Mucosa of stomach (tissue), 1 donor: ENCODE results near the gene RPP14.

ENCODE experiments used
- H3K27me3 ChIP-seq: one replicate; pipeline ENCODE4 v1.7.0; 2013; ENCODE audit warnings: mild to moderate bottlenecking, low read length; ENCODE audit not compliant: control insufficient read depth, insufficient read depth
- H3K36me3 ChIP-seq: one replicate; pipeline ENCODE4 v1.7.0; 2013; ENCODE audit warnings: low read length; ENCODE audit not compliant: control insufficient read depth, insufficient read depth
- H3K4me1 ChIP-seq: one replicate; pipeline ENCODE4 v1.7.0; 2013; ENCODE audit warnings: mild to moderate bottlenecking, low read length; ENCODE audit not compliant: control insufficient read depth, insufficient read depth
- H3K4me3 ChIP-seq: one replicate; pipeline ENCODE4 v1.7.0; 2013; ENCODE audit warnings: low read length
- H3K9ac ChIP-seq: one replicate; pipeline ENCODE4 v1.7.0; 2013; ENCODE audit warnings: mild to moderate bottlenecking, low read length, moderate library complexity
- H3K9me3 ChIP-seq: one replicate; pipeline ENCODE4 v1.7.0; 2013; ENCODE audit warnings: mild to moderate bottlenecking, low read length, moderate library complexity; ENCODE audit not compliant: control insufficient read depth
- donor health status: Pancreatic carcinoma.

The RPP14 gene

GRCh38 chr3:58324391-58325390, 18.6 kb downstream of the RPP14 start:
- H3K4me3 ChIP-seq: no peak overlapping the region
- H3K9ac ChIP-seq: peak overlapping the region; percentile 16

GRCh38 chr3:58325525-58325992, 19.5 kb downstream of the RPP14 start:
- peak overlapping the region; percentile 16 for H3K9ac ChIP-seq
- H3K4me3 ChIP-seq: no peak overlapping the region
- peaks cover 15% of the 10 kb centered on the region for H3K4me1 ChIP-seq
- no peaks in the 10 kb centered on the region for H3K27me3 ChIP-seq
- H3K9me3 ChIP-seq: no peaks in the 10 kb centered on the region
- no peaks in the 10 kb centered on the region for H3K36me3 ChIP-seq

More at GRCh38 chr3:58324391-58325390, 18.6 kb downstream of the RPP14 start:
- Histone ChIP-seq H3K36me3 (no peaks in the 10 kb centered on the region), H3K4me1 (peaks cover 15% of the 10 kb centered on the region), H3K27me3 (no peaks in the 10 kb centered on the region), H3K9me3 (no peaks in the 10 kb centered on the region)

- Histone ChIP-seq H3K27me3 (no peaks in the 10 kb centered on the region), H3K4me1 (peaks cover 15% of the 10 kb centered on the region), H3K4me3 (no peak overlapping the region), H3K9me3 (no peaks in the 10 kb centered on the region), H3K9ac (no peak overlapping the region), H3K36me3 (no peaks in the 10 kb centered on the region)
Measured at GRCh38 chr3:58326267-58326900, 20.3 kb downstream of the RPP14 start.

GRCh38 chr3:58329150-58329921, 23.3 kb downstream of the RPP14 start:
- Histone ChIP-seq H3K9me3 (no peaks in the 10 kb centered on the region), H3K9ac (no peak overlapping the region), H3K27me3 (no peaks in the 10 kb centered on the region), H3K36me3 (no peaks in the 10 kb centered on the region), H3K4me3 (no peak overlapping the region), H3K4me1 (peaks cover 28% of the 10 kb centered on the region)

- peaks cover 30% of the 10 kb centered on the region for H3K4me1 ChIP-seq
- no peaks in the 10 kb centered on the region for H3K27me3 ChIP-seq
- no peak overlapping the region for H3K9ac ChIP-seq
- H3K9me3 ChIP-seq: no peaks in the 10 kb centered on the region
- no peak overlapping the region for H3K4me3 ChIP-seq
- H3K36me3 ChIP-seq: no peaks in the 10 kb centered on the region
Measured at GRCh38 chr3:58329922-58330413, 23.9 kb downstream of the RPP14 start.

- Histone ChIP-seq H3K4me1 (peaks cover 15% of the 10 kb centered on the region), H3K27me3 (no peaks in the 10 kb centered on the region), H3K4me3 (peak overlapping the region; percentile 36), H3K36me3 (no peaks in the 10 kb centered on the region), H3K9ac (peak overlapping the region; percentile 70), H3K9me3 (no peaks in the 10 kb centered on the region)
Measured at GRCh38 chr3:58331593-58332152, 25.6 kb downstream of the RPP14 start.

GRCh38 chr3:58332575-58333188, 26.6 kb downstream of the RPP14 start, which contains the start of gene PXK:
PXK (plus strand) TSS chr3:58332892; CDS start chr3:58332989, 97 bp downstream.
- Histone ChIP-seq H3K9me3 (no peaks in the 10 kb centered on the region), H3K27me3 (no peaks in the 10 kb centered on the region), H3K4me1 (peaks cover 15% of the 10 kb centered on the region), H3K9ac (peak within 1 kb of the TSS; percentile 70), H3K36me3 (no peaks in the 10 kb centered on the region), H3K4me3 (peak within 1 kb of the TSS; percentile 71)

GRCh38 chr3:58333206-58334012, 27.4 kb downstream of the RPP14 start:
- Histone ChIP-seq H3K4me3 (peak overlapping the region; percentile 71), H3K9me3 (no peaks in the 10 kb centered on the region), H3K36me3 (no peaks in the 10 kb centered on the region), H3K9ac (peak overlapping the region; percentile 70), H3K4me1 (peaks cover 15% of the 10 kb centered on the region), H3K27me3 (no peaks in the 10 kb centered on the region)

GRCh38 chr3:58334013-58334321, 27.9 kb downstream of the RPP14 start:
- Histone ChIP-seq H3K36me3 (no peaks in the 10 kb centered on the region), H3K4me3 (peak overlapping the region; percentile 71), H3K4me1 (peaks cover 15% of the 10 kb centered on the region), H3K27me3 (no peaks in the 10 kb centered on the region), H3K9me3 (no peaks in the 10 kb centered on the region), H3K9ac (peak overlapping the region; percentile 70)

- no peaks in the 10 kb centered on the region for H3K9me3 ChIP-seq
- no peaks in the 10 kb centered on the region for H3K27me3 ChIP-seq
- H3K4me1 ChIP-seq: peaks cover 15% of the 10 kb centered on the region
- H3K9ac ChIP-seq: peak overlapping the region; percentile 70
- H3K4me3 ChIP-seq: no peak overlapping the region
- no peaks in the 10 kb centered on the region for H3K36me3 ChIP-seq
Measured at GRCh38 chr3:58334506-58334884, 28.4 kb downstream of the RPP14 start.

GRCh38 chr3:58335652-58335947, 29.6 kb downstream of the RPP14 start:
- no peaks in the 10 kb centered on the region for H3K36me3 ChIP-seq
- no peaks in the 10 kb centered on the region for H3K9me3 ChIP-seq
- H3K9ac ChIP-seq: no peak overlapping the region
- no peak overlapping the region for H3K4me3 ChIP-seq
- no peaks in the 10 kb centered on the region for H3K27me3 ChIP-seq
- peaks cover 15% of the 10 kb centered on the region for H3K4me1 ChIP-seq
